Measurements from ENCODE around the gene IRF8. TPM values are rescaled to one million over a fixed set of nuclear protein-coding genes. Genes with fewer than 3 reads are reported as not detected.

Gene IRF8
- total RNA-seq, 2 donors from 2014 or later, result 0.24 to 0.75 TPM

- H3K27me3 Mint-ChIP-seq (ENCODE audit: insufficient read depth), result no peaks in the 10 kb centered on the region
- 95 to 96% methylated on average over 13 to 14 of the region's 14 CpGs for WGBS, 2 experiments (ENCODE audit: insufficient coverage in 1 of 2, insufficient read length in 1 of 2)
- Histone ChIP-seq H3K4me1 (ENCODE audit: control insufficient read depth, insufficient read depth, low read length) (no peaks in the 10 kb centered on the region), H3K4me3 (ENCODE audit: low read length) (no peak overlapping the region), H3K27ac (ENCODE audit: low read depth, low read length) (no peak overlapping the region), H3K9ac (ENCODE audit: extremely low read depth, low read length, poor library complexity, severe bottlenecking) (no peak overlapping the region), H3K36me3 (ENCODE audit: control insufficient read depth, insufficient read depth, low read length) (no peaks in the 10 kb centered on the region), H3K9me3 (ENCODE audit: control insufficient read depth, low read length) (no peaks in the 10 kb centered on the region), H3K27me3 (ENCODE audit: control insufficient read depth, insufficient read depth, low read length, poor library complexity, severe bottlenecking) (no peaks in the 10 kb centered on the region)
- no peaks in the 10 kb centered on the region for H3K9me3 Mint-ChIP-seq
- no peak overlapping the region for H3K4me3 Mint-ChIP-seq
- no peaks in the 10 kb centered on the region for H3K4me1 Mint-ChIP-seq
- TF ChIP-seq, protein P1, sequence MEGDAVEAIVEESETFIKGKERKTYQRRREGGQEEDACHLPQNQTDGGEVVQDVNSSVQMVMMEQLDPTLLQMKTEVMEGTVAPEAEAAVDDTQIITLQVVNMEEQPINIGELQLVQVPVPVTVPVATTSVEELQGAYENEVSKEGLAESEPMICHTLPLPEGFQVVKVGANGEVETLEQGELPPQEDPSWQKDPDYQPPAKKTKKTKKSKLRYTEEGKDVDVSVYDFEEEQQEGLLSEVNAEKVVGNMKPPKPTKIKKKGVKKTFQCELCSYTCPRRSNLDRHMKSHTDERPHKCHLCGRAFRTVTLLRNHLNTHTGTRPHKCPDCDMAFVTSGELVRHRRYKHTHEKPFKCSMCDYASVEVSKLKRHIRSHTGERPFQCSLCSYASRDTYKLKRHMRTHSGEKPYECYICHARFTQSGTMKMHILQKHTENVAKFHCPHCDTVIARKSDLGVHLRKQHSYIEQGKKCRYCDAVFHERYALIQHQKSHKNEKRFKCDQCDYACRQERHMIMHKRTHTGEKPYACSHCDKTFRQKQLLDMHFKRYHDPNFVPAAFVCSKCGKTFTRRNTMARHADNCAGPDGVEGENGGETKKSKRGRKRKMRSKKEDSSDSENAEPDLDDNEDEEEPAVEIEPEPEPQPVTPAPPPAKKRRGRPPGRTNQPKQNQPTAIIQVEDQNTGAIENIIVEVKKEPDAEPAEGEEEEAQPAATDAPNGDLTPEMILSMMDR (conservative IDR thresholded peaks at IDR 0.05), result no peak
- no peak for DNase-seq
- no peaks in the 10 kb centered on the region for H3K36me3 Mint-ChIP-seq (ENCODE audit: low read depth)
- H3K27ac Mint-ChIP-seq, result no peak overlapping the region
Observed at GRCh38 chr16:85921026-85921425, 22.1 kb downstream of the IRF8 start.

DNA sequence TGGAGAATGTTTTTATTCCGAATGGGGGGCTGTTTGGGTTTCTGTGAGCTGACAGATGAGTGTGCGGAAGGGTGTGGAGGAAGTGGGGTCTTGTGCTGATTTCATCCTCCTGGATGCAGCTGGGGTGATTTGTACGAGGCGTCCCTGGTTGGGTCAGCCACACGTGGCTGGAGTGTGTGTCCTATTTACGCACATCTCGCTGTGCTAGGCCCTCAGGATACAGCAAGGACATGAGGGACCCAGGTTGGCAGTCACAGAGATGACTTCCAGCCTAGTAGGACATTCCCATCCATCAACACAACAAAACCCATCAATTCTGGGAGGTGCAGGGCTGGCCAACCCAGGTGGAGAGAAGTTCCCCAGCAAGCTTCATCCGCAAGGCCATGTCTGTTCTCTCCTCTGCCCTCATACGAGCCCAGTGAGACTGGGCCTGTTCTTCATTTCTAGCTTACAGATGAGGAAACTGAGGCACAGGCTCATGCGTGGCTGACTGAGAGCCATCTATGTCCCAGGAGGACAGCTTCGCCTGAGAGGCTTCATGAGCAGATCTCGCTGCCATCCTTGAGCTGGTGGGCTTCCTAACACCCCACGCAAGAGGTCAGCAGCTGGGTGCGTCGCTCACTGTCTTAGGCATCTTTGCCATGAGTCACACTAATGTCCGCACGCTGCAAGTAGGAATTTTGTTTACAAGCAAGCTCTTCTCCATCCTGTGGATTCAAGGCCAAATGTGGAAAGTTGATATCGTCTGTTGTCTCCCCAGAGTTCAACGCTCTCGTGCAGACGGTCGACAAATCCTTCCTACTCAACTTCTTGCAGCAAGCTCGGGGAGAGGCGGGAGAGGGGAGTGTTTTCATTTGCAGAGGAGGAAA is 24.4 kb downstream of the IRF8 start:
- Mint-ChIP-seq H3K36me3 (ENCODE audit: low read depth) (no peaks in the 10 kb centered on the region), H3K4me1 (peaks cover 2% of the 10 kb centered on the region), H3K27ac (no peak overlapping the region), H3K27me3 (ENCODE audit: insufficient read depth) (no peaks in the 10 kb centered on the region), H3K4me3 (no peak overlapping the region), H3K9me3 (no peaks in the 10 kb centered on the region)
- no peak overlapping the region for H3K4me3 ChIP-seq (ENCODE audit: low read length)
- H3K9ac ChIP-seq (ENCODE audit: extremely low read depth, low read length, poor library complexity, severe bottlenecking), result no peak overlapping the region
- WGBS, 2 experiments (ENCODE audit: insufficient coverage in 1 of 2, insufficient read length in 1 of 2), result 95 to 96% methylated on average over 20 to 24 of the region's 24 CpGs
- TF ChIP-seq, protein P1 (conservative IDR thresholded peaks at IDR 0.05), result no peak
- no peak for DNase-seq
- H3K27me3 ChIP-seq (ENCODE audit: control insufficient read depth, insufficient read depth, low read length, poor library complexity, severe bottlenecking), result no peaks in the 10 kb centered on the region
- H3K27ac ChIP-seq (ENCODE audit: low read depth, low read length), result no peak overlapping the region
- no peaks in the 10 kb centered on the region for H3K9me3 ChIP-seq (ENCODE audit: control insufficient read depth, low read length)
- no peaks in the 10 kb centered on the region for H3K4me1 ChIP-seq (ENCODE audit: control insufficient read depth, insufficient read depth, low read length)
- H3K36me3 ChIP-seq (ENCODE audit: control insufficient read depth, insufficient read depth, low read length), result no peaks in the 10 kb centered on the region

GRCh38 chr16:85924675-85925074 is 25.7 kb downstream of the IRF8 start:
- Mint-ChIP-seq H3K36me3 (ENCODE audit: low read depth) (no peaks in the 10 kb centered on the region), H3K4me1 (peaks cover 5% of the 10 kb centered on the region), H3K9me3 (no peaks in the 10 kb centered on the region), H3K27ac (no peak overlapping the region), H3K27me3 (ENCODE audit: insufficient read depth) (no peaks in the 10 kb centered on the region), H3K4me3 (no peak overlapping the region)
- DNase-seq, result no peak
- Histone ChIP-seq H3K9me3 (ENCODE audit: control insufficient read depth, low read length) (no peaks in the 10 kb centered on the region), H3K4me3 (ENCODE audit: low read length) (no peak overlapping the region), H3K27me3 (ENCODE audit: control insufficient read depth, insufficient read depth, low read length, poor library complexity, severe bottlenecking) (no peaks in the 10 kb centered on the region), H3K36me3 (ENCODE audit: control insufficient read depth, insufficient read depth, low read length) (no peaks in the 10 kb centered on the region), H3K27ac (ENCODE audit: low read depth, low read length) (no peak overlapping the region), H3K4me1 (ENCODE audit: control insufficient read depth, insufficient read depth, low read length) (no peaks in the 10 kb centered on the region), H3K9ac (ENCODE audit: extremely low read depth, low read length, poor library complexity, severe bottlenecking) (no peak overlapping the region)
- TF ChIP-seq, protein P1 (conservative IDR thresholded peaks at IDR 0.05), result no peak
- WGBS, 2 experiments (ENCODE audit: insufficient coverage in 1 of 2, insufficient read length in 1 of 2), result 93 to 100% methylated on average over 1 to 2 of the region's 3 CpGs

Measured in endodermal cell (in vitro differentiated cells).